Peyer's patch (tissue), 4 donors: ENCODE results near the gene FNDC11.

Source experiments
- CTCF ChIP-seq, 6 experiments: fragments of 450-650 bp in 4 of 6; fragments of 200-600 bp in 2 of 6; sonication (generic) in 1 of 6; IDR thresholded peaks; one replicate each; pipeline ENCODE4 v1.5.1; 2017 to 2019; ENCODE audit warnings: antibody characterized with exemption in 6 of 6, mild to moderate bottlenecking in 3 of 6, moderate library complexity in 1 of 6
- POLR2A ChIP-seq, 2 donors: fragments of 450-650 bp; IDR thresholded peaks; one replicate each; pipeline ENCODE4 v1.5.1; 2017; ENCODE audit warnings: antibody characterized with exemption in 2 of 2, mild to moderate bottlenecking in 2 of 2, moderate library complexity in 2 of 2

GRCh38 chr20:63568986-63569949 lies 15.3 kb downstream of the FNDC11 start:
- no peak for TF ChIP-seq CTCF (IDR thresholded peaks at IDR 0.05)
- no peak for TF ChIP-seq POLR2A (IDR thresholded peaks at IDR 0.05)
